ENCODE data around the gene C10orf67.

C10orf67 gene

DNA sequence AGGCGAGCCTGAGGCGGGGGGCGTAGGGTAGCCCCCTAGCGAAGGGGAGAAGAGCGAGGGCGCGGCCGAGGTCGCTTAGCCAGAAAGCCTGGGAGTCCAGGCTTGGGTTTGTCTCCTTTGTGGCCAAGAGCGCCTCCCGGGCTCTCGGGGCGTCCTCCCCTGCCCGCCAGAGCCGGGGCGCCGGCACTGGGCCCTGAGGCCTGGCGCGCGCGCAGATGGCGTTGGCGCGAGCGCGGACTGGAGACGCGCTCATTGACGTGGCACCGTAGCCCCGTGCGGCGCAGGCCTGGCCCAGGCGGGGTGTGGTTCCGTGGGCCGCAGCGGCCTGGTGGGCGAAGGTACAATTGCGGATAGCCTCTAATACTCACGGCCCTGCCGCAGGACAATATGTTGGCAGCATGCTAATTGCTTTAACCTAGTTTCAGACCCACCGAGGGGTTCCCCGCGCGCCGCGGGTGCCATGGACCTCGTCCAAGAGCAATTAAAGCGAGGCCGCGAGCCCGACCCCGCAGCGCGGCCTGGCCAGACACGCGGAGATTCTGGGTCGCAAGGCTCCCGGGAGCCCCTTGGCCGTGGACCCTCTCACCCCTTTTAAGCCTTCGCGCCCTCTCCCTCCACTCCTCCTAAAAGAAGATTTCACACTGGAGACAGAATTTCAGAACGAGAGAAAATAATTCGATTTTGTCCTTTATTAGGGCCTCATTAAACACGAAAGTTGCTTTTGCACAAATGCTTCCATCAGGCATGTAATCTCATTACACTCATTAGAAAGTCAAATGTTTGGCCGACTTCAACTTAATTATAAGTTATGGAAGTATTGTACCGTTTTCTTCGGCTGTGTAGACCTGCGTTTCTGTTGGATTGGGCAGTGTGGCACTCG, 149.4 kb downstream of the C10orf67 start:
- DNase-seq, result no peak

DNA sequence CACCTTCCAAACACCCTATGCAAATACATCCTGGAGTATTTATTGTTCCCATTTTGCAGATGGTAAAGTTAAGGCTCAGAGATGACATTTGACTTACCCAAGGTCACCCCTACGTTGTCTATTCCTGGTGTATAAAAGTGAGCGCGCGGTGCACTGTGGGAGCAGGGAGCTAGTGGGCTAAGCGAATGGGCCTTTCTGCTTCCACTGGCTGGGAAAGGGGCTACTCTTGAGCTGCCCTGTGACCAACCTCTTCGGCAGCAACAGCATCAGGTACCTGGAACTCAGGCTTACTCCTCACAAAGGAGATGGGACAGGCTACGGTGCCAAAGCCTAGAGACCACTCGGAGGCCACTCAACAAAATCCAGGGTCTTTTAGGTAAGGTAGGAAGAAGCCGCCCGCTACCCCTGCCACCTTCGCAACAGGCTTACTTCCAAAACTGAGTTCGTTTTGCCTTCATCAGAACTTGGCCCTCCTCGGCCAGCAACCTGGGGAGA, 150.1 kb downstream of the C10orf67 start:
- no peak for DNase-seq

DNA sequence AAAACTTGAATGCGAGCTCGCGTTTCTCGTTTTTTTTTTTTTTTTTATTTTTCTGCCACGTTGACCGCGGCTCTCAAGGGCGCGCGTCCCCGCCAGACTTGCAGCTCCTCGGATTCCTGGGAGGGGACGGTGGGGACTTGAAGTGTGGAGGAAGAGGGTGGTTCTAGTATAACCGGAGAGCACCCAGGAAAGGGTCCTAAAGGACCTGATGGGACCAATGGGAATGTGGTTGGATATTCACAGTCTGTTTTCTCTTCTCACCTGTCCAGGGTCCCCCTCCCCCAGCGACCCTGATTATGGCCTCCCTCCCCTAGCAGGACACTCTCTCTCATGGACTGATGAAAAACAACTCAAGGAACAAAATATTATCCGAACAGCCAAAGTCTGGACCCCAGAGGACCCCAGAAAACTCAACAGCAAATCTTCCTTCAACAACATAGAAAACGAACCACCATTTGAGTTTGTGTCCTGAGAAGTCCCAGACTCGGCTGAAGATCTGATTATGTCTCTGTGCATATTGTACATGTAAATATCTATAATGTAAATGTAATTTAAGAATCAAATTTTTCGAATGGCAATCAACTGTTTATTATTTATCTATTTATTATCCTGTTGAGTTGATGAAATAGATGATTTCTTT, 151.0 kb downstream of the C10orf67 start:
- no peak for DNase-seq

DNA sequence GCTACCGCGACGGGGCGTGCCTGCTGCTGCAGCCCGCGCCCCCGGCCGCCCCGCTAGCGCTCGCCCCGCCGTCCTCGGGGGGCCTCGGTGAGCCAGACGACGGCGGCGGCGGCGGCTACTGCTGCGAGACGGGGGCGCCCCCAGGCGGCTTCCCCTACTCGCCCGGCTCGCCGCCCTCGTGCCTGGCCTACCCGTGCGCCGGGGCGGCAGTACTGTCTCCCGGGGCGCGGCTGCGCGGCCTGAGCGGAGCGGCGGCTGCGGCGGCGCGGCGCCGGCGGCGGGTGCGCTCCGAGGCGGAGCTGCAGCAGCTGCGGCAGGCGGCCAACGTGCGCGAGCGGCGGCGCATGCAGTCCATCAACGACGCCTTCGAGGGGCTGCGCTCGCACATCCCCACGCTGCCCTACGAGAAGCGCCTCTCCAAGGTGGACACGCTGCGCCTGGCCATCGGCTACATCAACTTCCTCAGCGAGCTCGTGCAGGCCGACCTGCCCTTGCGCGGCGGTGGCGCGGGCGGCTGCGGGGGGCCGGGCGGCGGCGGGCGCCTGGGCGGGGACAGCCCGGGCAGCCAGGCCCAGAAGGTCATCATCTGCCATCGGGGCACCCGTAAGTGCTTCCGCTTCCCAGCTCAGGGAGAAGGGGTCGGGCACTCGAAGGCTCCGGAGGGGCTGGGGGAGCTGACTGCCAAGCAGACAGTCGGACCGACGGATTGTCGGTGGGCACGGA, 151.7 kb downstream of the C10orf67 start:
- no peak for DNase-seq

- DNase-seq, result no peak
Measured at GRCh38 chr10:23191764-23192711, 152.6 kb downstream of the C10orf67 start, which contains the start of gene PTF1A. TSS of gene PTF1A (plus strand) at chr10:23192312. CDS start at chr10:23192531, 219 bp downstream.

- DNase-seq, result no peak
Measured at GRCh38 chr10:23190872-23191763, 153.5 kb downstream of the C10orf67 start.

- DNase-seq, result no peak
Measured at GRCh38 chr10:23189024-23189423, 155.6 kb downstream of the C10orf67 start.

DNA sequence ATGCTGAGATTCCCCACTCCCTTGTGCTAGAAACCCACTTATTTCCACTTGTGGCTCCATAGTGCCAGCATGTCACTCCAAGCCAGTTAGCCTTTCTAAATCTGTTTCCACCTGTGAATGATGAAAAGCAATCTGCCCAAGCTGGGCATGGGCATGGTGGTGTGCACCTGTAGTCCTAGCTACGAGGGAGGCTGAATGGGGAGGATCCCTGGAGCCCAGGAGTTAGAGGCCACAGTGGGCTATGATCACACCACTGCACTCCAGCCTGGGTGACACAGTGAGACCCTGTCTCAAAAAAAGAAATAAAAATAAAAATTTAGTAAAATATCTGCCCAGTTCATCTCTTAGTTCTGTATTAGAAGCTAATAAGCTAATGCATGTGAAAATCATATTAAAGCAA, 157.4 kb downstream of the C10orf67 start:
- DNase-seq, result no peak

DNA sequence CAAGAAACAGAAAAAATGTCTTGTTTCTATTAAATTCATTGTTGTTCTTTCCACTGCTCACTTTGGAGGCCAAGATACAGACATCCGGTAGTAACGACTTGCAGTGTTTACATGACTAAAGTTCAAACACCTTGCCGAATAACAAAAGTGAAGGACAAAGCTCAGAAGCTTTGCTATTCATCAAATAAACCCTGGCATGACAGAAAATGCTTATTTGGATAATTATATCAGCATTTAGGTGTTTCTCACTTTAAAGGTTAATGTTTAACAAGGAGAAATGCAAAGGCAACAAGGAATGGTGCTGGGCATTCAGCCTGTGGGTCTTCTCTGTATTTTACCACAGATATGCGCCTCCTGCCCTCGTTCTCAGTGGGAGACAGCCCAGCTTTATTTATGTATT, 157.9 kb downstream of the C10orf67 start:
- no peak for DNase-seq

GRCh38 chr10:23186178-23186577, 158.4 kb downstream of the C10orf67 start:
- no peak for DNase-seq

- no peak for DNase-seq
Measured at GRCh38 chr10:23174977-23175512, 169.6 kb downstream of the C10orf67 start.

GRCh38 chr10:23174074-23174976, 170.3 kb downstream of the C10orf67 start:
- no peak for DNase-seq

GRCh38 chr10:23173214-23174073, 171.2 kb downstream of the C10orf67 start:
- DNase-seq, result no peak

DNA sequence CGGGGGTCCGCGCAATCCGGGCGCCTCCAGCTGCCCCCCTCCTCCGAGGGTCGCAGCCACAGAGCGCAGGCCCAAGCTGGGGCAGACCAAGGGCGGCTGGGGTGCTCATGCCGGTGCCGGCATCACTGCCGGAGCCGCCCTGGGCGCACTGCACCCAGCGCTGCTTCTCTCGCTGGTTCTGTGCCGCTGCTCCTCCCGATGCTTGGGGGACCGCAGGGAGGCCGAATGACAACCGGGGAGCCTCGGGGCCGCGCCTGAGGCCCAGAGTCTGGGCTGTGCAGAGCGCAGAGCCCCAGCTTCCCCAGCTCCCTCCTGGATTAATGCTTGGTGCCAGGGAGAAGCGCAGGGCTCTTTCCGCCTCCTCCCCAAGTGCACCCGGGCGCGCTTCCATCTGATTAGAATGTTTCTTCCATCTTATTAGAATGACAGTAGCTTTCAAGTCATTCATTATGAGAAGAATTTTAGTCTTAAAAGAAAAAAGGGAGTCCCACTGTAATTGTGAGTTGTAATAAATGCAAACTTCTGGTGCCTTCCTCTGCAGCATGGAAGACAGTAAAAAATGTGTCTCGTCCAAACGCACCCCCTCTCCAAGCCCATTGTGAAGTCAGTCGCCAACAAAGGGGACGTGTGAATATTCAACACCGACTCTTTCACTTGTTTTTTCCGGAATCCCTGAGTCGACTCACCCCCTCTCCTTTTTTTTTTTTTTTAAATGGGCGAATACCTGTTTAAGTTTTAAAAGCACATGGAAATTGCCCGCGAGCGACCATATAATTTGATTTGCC, 172.0 kb downstream of the C10orf67 start:
- no peak for DNase-seq

DNA sequence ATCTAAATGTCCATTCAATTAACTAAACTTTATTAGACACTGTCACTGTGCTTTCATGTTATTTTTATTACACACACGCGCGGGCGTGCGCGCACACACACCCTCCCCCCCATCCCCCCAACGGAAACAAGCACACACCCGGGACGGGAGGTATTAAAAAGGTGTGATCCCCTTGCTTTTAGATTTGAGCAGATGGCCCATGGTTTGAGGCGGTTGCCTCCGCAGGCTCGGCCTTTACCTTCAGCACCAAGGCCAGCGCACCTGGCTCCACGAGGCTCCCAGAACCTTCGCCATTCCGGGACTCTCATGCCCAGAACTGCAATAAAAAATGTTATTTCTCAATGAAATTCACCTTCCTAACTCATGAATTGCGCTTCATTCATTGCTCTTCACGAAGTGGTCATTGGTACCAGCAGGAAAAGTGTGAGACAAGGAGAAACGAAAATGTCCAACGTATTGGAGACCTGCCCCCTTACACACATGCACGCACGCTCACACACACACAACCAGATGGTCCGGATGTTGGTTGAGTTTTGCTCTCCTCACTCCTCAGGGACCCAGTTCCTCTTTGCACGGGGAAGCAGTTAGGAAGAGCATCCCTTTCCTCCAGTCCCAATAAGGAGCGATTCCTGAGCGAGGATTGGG, 173.2 kb downstream of the C10orf67 start:
- no peak for DNase-seq

GRCh38 chr10:23158370-23158769, 186.2 kb downstream of the C10orf67 start:
- peak; percentile 8 for DNase-seq

GRCh38 chr10:23157691-23158369, 186.8 kb downstream of the C10orf67 start:
- DNase-seq, result no peak
